CD4-positive, alpha-beta T cell treated with Interleukin-4 for 1 hour (primary cell): ENCODE results near the gene CDCA5.
"Not testable (repeated sequence)": the region's sequence is repeated elsewhere in the genome, so short reads cannot be mapped to it uniquely, and the experiment has no call there.

Experiments
- DNase-seq, 2 donors: peaks; one replicate each; pipeline ENCODE4 v3.0.0-alpha.2; 2020 to 2022

CDCA5 gene

GRCh38 chr11:65118891-65119669 lies 35.2 kb upstream of the CDCA5 start:
- not testable (repeated sequence) for DNase-seq

- DNase-seq = no peak
These were observed 34.4 kb upstream of the CDCA5 start for GRCh38 chr11:65118097-65118837.

DNA sequence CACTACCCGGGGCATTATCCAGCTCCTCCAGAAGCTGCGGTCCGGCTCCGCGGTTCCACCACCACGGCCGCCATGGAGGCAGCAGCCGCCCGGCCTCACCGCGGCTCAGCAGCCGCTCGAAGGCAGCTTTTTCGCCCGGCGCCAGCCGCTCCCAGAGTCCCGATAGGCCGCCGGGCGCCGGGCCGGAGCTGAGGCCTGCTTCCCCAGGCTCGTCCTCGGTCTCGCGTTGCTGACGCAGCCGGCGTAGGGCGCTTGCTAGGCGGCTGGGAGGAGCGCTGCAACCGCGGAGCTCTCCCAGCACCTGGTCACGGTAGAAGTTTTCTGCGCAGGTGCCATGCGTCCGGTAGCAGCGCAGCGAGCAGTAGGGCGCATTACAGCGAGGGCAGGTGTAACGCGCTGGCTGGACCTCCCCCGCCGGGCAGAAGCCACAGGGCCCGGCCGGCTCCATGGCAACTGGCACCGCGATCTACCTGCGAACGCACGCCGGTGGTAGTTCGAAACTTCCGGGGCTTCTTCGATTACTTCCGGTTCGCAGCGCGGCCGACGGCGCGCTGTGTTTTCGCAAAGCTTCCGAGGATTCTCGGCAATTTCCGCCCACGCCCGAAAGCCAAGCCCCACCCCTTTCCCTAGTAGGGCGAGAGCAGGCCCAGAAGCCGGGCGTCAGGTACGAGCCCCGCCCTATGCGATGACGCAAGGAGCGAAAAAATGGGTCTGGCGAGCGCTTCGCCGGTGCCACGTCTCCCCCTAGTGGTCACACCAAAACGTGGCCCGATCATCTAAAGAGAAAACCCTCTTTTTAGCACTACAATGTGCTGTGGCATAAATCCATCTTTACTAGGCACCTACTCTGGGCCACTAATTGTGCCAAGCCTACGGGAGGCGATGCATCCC lies 33.6 kb upstream of the CDCA5 start, which contains the start of gene ZNHIT2:
ZNHIT2 (minus strand) TSS at position 496 of the 891 bp plus-strand sequence; CDS start at position 448, 48 bp downstream.
- DNase-seq = peak; percentile 100

GRCh38 chr11:65116370-65117205 lies 32.7 kb upstream of the CDCA5 start:
- DNase-seq = peak; percentile 58 to 70

- no peak for DNase-seq
These were observed 31.7 kb upstream of the CDCA5 start for GRCh38 chr11:65115361-65116082.

DNA sequence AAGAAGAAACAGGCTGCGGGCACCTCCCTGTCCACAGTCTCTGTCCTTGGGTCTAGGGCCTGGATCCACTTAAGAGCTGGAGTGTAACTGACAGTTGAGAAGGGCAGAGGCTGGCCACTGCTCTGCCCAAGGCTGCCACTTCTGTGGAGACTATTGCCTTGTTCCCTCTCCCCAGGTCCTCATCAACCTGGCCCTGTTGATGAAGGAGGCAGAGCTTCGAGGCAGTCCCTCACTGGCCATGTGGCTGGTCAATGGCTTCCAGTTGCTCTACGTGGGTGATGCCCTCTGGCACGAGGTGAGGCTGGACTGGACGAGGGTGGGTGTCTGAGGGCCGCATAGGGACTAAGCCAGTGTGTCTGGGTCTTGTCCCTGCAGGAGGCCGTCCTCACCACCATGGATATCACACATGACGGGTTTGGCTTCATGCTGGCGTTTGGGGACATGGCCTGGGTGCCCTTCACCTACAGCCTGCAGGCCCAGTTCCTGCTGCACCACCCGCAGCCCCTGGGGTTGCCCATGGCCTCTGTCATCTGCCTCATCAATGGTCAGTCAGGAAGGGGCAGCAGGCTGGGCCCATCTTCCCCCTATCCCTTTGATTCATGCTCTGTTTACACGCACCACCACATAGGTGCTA lies 30.8 kb upstream of the CDCA5 start:
- no peak for DNase-seq

DNA sequence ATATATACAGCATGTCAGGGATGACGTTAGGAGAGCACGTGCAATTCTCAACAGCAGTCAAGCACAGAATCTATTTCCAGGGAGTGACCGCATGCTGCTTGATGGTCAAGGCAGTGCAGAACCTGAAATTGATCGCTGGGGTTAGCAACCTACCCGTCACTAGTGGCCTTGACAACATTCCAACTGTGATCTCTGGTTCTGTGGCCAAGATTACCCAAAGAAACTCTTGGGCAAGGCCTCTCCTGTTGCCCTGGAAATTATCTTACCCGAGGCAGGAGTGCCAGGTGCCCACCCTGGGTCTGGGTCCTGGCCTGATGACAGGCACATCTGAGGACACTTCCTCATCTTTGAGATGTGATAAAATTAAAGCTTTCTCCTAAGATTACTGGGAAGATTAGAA lies 30.0 kb upstream of the CDCA5 start:
- DNase-seq = no peak

GRCh38 chr11:65113361-65113756 lies 29.5 kb upstream of the CDCA5 start:
- DNase-seq = no peak

GRCh38 chr11:65112546-65113360 lies 28.9 kb upstream of the CDCA5 start:
- peak; percentile 76 to 78 for DNase-seq

DNA sequence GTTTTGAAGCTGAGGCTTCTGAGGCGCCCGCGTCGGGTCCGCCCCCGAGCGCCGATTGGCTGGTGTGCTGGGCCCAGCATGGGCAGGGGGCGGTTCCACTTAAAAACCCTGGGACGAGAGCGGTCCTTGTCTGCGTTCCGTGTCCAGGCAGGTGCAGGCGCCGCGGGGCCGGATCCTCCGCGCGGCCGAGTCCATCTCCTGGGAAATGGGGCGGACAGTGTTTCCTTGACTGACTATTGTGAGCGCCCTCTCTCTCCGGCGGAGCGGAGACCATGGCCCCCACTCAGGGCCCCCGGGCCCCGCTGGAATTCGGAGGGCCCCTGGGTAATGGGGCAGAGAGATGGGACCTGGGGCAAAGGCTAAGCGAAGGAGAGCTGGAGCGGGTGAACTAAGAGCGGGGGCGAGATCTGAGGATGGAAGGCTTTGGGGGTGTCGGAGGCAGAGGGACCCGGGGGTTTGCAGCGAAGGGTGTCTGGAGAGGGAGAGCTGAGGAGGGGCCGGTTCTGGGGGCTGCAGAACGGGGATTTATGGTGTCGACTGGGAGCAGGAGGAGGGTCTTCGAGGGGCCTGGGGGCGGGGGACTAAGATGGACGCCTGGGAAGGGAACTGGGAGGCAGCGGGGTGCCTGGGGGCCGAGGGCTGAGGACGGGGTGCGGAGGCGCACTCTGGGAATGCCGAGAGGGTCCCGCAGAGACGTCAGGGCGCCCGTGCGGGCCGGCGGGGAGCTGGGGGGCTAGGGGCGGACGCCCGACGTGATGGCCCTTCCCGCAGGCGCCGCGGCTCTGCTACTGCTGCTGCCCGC lies 28.1 kb upstream of the CDCA5 start, which contains the start of gene TM7SF2:
TM7SF2 (plus strand) TSS at position 129 of the 802 bp plus-strand sequence; CDS start at position 273, 144 bp downstream.
- peak; percentile 95 for DNase-seq

GRCh38 chr11:65111159-65111743 lies 27.4 kb upstream of the CDCA5 start:
- DNase-seq = no peak

DNA sequence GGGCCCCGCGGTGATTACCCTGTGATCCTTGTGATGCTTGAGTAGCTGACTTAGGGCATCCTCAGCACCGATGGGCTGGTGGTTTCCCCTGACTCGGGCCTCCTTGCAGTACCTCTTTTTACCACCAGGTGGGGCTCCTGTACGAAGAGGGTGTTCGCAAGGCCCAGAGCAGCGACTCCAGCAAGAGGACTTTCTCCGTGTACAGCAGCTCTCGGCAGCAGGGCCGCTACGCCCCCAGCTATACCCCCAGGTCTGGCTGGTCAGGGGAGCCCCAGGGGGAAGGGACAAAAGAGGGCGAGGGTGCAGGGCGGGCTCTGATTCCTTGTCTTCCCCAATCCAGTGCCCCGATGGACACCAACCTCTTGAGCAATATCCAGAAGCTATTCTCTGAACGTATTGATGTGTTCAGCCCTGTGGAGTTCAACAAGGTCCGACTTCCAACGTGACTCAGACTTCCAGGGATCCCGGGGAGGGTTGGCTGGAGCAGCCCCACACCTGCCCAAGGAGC lies 26.6 kb upstream of the CDCA5 start:
- peak; percentile 92 to 96 for DNase-seq

DNA sequence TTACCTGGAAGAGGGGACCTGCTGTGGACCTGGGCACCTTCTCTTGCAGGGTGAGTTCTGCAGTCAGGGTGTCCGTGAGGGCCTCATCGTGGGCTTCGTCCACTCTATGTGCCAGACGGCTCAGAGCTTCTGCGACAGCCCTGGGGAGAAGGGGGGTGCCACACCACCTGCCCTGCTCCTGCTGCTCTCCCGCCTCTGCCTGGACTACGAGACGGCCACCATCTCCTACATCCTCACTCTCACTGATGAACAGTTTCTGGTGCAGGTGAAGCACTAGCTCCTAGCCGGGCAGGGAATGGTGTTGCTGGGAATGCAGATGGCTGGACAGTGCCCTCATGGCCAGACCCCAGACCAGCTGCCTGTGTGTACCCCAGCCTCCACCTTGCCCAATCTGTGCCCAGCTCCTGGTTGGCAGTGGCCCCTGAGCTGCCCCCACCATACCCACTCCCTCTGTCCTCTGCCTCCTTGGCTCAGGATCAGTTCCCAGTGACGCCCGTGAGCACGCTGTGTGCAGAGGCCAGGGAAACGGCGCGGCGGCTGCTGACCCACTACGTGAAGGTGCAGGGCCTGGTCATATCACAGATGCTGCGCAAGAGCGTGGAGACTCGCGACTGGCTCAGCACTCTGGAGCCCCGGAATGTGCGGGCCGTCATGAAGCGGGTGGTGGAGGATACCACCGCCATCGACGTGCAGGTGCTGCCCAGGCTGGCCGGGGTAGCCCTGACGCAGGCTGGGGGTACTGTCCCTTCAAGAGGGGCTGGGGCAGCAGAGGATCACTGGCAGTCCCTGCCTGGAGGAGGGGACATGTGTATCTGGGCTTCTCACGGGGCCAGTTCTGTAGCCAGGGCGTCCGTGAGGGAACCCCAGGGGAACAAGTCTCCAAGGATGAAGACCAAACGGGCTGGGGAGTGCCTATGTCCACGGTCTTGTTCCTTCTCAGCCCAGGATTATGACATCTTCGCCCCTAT lies 25.7 kb upstream of the CDCA5 start:
- DNase-seq = no peak

- no peak for DNase-seq
These were observed 24.8 kb upstream of the CDCA5 start for GRCh38 chr11:65108469-65109123.

DNA sequence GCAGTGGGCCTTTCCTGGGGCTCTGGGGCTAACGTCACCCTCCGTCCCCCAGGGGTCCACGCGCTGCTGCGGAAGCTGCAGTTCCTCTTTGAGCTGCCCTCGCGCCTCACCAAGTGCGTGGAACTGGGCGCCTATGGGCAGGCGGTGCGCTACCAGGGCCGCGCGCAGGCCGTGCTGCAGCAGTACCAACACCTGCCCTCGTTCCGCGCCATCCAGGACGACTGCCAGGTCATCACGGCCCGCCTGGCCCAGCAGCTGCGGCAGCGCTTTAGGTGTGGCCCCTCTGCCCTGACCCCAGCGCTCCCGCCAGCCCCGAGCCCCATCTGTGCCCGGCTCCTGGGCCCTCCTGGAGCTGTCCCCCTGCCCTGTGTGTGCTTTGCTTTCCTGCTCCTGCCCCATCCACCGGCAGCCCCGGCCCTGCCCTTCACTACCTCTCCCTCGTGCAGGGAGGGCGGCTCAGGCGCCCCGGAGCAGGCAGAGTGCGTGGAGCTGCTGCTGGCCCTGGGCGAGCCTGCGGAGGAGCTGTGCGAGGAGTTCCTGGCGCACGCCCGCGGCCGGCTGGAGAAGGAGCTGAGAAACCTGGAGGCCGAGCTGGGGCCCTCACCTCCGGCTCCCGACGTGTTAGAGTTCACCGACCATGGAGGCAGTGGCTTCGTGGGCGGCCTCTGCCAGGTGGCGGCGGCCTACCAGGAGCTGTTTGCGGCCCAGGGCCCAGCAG lies 24.1 kb upstream of the CDCA5 start:
- DNase-seq = no peak

- DNase-seq = no peak
These were observed 23.2 kb upstream of the CDCA5 start for GRCh38 chr11:65107078-65107477.
